Astrocyte (in vitro differentiated cells and primary cell): Measurements from ENCODE around the gene ATP10A. TPM values are rescaled to one million over a fixed set of nuclear protein-coding genes. Genes with fewer than 3 reads are reported as not detected.
A peak's percentile ranks its signal among the peaks of the same experiment; 100 is the strongest.

Experiments used
- DNase-seq: peaks from one replicate; pipeline ENCODE4 v3.0.0-alpha.2; 2010; ENCODE audit warnings: low read depth
- FAIRE-seq: peaks from 2 replicates; lab custom pipeline; 2011; peaks lifted over from hg19 to GRCh38; lab: Jason Lieb, UNC
- H2AFZ ChIP-seq: 2 replicates; pipeline ENCODE4 v1.6.0; 2012; ENCODE audit warnings: low read depth, low read length, inconsistent platforms
- H3K27ac ChIP-seq: 2 replicates; pipeline ENCODE4 v1.5.1; 2011; ENCODE audit warnings: low read depth, low read length, inconsistent platforms
- H3K27me3 ChIP-seq: 2 replicates; pipeline ENCODE4 v1.6.0; 2011; ENCODE audit warnings: low read length, inconsistent platforms; ENCODE audit not compliant: insufficient read depth
- H3K36me3 ChIP-seq: 2 replicates; pipeline ENCODE4 v1.5.1; 2011; ENCODE audit warnings: low read length, inconsistent platforms; ENCODE audit not compliant: insufficient read depth
- H3K4me1 ChIP-seq: 2 replicates; pipeline ENCODE4 v1.5.1; 2011; ENCODE audit warnings: low read length, inconsistent platforms; ENCODE audit not compliant: insufficient read depth
- H3K4me2 ChIP-seq: 2 replicates; pipeline ENCODE4 v1.6.0; 2012; ENCODE audit warnings: low read length, inconsistent platforms
- H3K4me3 ChIP-seq: 2 replicates; pipeline ENCODE4 v1.5.1; 2011; ENCODE audit warnings: low read depth, mild to moderate bottlenecking, low read length, inconsistent platforms; ENCODE audit not compliant: insufficient read depth
- H3K79me2 ChIP-seq: 2 replicates; pipeline ENCODE4 v1.6.0; 2012; ENCODE audit warnings: mild to moderate bottlenecking, low read length, inconsistent platforms; ENCODE audit not compliant: insufficient read depth
- H3K9ac ChIP-seq: 2 replicates; pipeline ENCODE4 v1.6.0; 2012; ENCODE audit warnings: mild to moderate bottlenecking, low read length, inconsistent platforms
- H3K9me3 ChIP-seq: 2 replicates; pipeline ENCODE4 v1.5.1; 2012; ENCODE audit warnings: low read depth, mild to moderate bottlenecking, low read length, inconsistent platforms; ENCODE audit not compliant: insufficient read depth
- H4K20me1 ChIP-seq: 2 replicates; pipeline ENCODE4 v1.6.0; 2012; ENCODE audit warnings: low read length, inconsistent platforms; ENCODE audit not compliant: insufficient read depth
- H3K27ac Mint-ChIP-seq: one replicate; pipeline ENCODE4 v1.8.0; 2021; ENCODE audit warnings: mild to moderate bottlenecking, mixed read lengths; ENCODE audit not compliant: unreplicated experiment
- H3K27me3 Mint-ChIP-seq: one replicate; pipeline ENCODE4 v1.8.0; 2021; ENCODE audit warnings: low read depth, mixed read lengths; ENCODE audit not compliant: unreplicated experiment
- H3K36me3 Mint-ChIP-seq: one replicate; pipeline ENCODE4 v1.8.0; 2021; ENCODE audit warnings: low read depth, mixed read lengths; ENCODE audit not compliant: unreplicated experiment
- H3K4me1 Mint-ChIP-seq: one replicate; pipeline ENCODE4 v1.8.0; 2021; ENCODE audit warnings: low read depth, mixed read lengths; ENCODE audit not compliant: unreplicated experiment
- H3K4me3 Mint-ChIP-seq: one replicate; pipeline ENCODE4 v1.8.0; 2021; ENCODE audit warnings: mild to moderate bottlenecking, moderate library complexity, mixed read lengths; ENCODE audit not compliant: unreplicated experiment
- H3K9me3 Mint-ChIP-seq: one replicate; pipeline ENCODE4 v1.8.0; 2021; ENCODE audit warnings: mild to moderate bottlenecking, mixed read lengths; ENCODE audit not compliant: unreplicated experiment
- CTCF ChIP-seq: IDR thresholded peaks from 2 replicates; pipeline ENCODE4 v1.5.1; 2011; ENCODE audit warnings: low read depth, mild to moderate bottlenecking, inconsistent platforms, low read length, moderate library complexity; ENCODE audit not compliant: insufficient read depth
- EZH2 ChIP-seq: IDR thresholded peaks from 2 replicates; pipeline ENCODE4 v1.6.1; 2012; ENCODE audit warnings: mild to moderate bottlenecking, low read length, inconsistent platforms; ENCODE audit not compliant: insufficient read depth
- total RNA-seq: library from RNA; stranded (reverse); gene quantifications from 2 replicates; pipeline ENCODE4 v1.2.1, GENCODE V29; 2021

ATP10A gene
- total RNA-seq, 1 donor from 2014 or later, result 21.1 TPM

DNA sequence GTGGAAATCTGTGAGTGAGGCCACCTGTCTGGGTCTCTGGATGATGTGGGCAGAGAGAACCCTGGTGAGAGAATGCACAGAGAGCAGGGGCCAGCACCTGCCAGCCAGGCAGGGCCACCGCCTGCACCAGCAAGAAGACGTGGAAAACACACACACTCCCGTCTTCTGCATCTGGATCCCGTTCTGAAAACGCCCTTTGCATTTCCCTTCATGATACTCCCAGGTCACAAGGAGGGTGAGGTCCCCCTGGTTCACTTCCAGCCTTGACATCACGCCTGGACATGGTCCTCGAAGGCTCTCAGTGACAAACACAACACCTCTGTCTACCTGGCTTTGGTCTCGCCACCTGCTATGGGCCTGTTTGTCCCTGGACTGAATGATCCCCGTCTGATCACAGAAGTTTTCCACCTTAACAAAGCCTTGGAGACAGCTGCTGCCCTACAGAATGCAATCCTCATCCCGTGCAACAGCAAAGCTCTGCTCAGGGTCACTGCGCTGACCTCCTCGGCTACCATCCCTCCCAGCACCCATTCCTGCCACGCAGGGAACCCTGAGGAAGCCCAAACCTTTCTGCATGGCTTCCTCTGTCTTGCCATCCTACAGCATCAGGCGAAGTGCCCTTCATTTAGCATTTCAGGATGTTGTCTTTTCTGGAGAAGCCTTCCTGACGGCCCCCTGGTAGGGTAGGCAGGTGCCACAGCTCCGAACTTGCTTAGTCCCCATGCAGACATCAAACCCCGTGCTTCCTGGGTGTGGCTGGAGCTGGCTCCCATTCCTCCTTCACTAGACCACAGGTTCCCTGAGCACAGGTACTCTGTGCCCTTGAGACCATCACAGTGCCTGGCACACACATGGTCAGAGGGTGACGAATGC, 122.5 kb downstream of the ATP10A start:
- Histone ChIP-seq H3K4me2 (no peak overlapping the region), H2AFZ (no peak overlapping the region), H3K4me1 (peaks cover 12% of the 10 kb centered on the region), H3K9ac (no peak overlapping the region), H3K9me3 (no peaks in the 10 kb centered on the region), H3K27me3 (no peaks in the 10 kb centered on the region), H3K79me2 (no peaks in the 10 kb centered on the region), H3K4me3 (no peak overlapping the region), H3K27ac (no peak overlapping the region), H4K20me1 (peaks cover 21% of the 10 kb centered on the region), H3K36me3 (no peaks in the 10 kb centered on the region)
- no peak for DNase-seq
- Mint-ChIP-seq H3K36me3 (peaks cover 5% of the 10 kb centered on the region), H3K9me3 (no peaks in the 10 kb centered on the region), H3K4me3 (no peak overlapping the region), H3K4me1 (peaks cover 23% of the 10 kb centered on the region), H3K27me3 (no peaks in the 10 kb centered on the region), H3K27ac (no peak overlapping the region)
- no peak for TF ChIP-seq EZH2
- no peak for TF ChIP-seq CTCF
- FAIRE-seq, result no peak

GRCh38 chr15:25739687-25740121, 123.4 kb downstream of the ATP10A start:
- no peak overlapping the region for H3K4me3 Mint-ChIP-seq
- FAIRE-seq, result no peak

More at GRCh38 chr15:25739687-25740121, 123.4 kb downstream of the ATP10A start:
- Histone ChIP-seq H2AFZ (no peak overlapping the region), H4K20me1 (peaks cover 21% of the 10 kb centered on the region), H3K4me2 (no peak overlapping the region), H3K36me3 (no peaks in the 10 kb centered on the region), H3K9me3 (no peaks in the 10 kb centered on the region), H3K27me3 (no peaks in the 10 kb centered on the region), H3K27ac (no peak overlapping the region), H3K9ac (no peak overlapping the region), H3K4me1 (peaks cover 12% of the 10 kb centered on the region), H3K79me2 (no peaks in the 10 kb centered on the region), H3K4me3 (no peak overlapping the region)
- TF ChIP-seq CTCF (peak; percentile 33), EZH2 (no peak)
- H3K9me3 Mint-ChIP-seq, result no peaks in the 10 kb centered on the region
- no peak overlapping the region for H3K27ac Mint-ChIP-seq
- DNase-seq, result peak; percentile 13
- H3K36me3 Mint-ChIP-seq, result peaks cover 11% of the 10 kb centered on the region
- no peaks in the 10 kb centered on the region for H3K27me3 Mint-ChIP-seq
- H3K4me1 Mint-ChIP-seq, result peaks cover 23% of the 10 kb centered on the region
